NCI-H526 (cell line): ENCODE data around the gene P4HA2.

Experiments used
- DNase-seq, 2 experiments: peaks; one replicate each; lab custom pipeline; 2025; lab: John Stamatoyannopoulos, UW

P4HA2 gene

GRCh38 chr5:132264546-132265335 lies 37.1 kb upstream of the P4HA2 start:
- DNase-seq: no peak

- no peak for DNase-seq
These were observed 36.1 kb upstream of the P4HA2 start for GRCh38 chr5:132263548-132264261.

DNA sequence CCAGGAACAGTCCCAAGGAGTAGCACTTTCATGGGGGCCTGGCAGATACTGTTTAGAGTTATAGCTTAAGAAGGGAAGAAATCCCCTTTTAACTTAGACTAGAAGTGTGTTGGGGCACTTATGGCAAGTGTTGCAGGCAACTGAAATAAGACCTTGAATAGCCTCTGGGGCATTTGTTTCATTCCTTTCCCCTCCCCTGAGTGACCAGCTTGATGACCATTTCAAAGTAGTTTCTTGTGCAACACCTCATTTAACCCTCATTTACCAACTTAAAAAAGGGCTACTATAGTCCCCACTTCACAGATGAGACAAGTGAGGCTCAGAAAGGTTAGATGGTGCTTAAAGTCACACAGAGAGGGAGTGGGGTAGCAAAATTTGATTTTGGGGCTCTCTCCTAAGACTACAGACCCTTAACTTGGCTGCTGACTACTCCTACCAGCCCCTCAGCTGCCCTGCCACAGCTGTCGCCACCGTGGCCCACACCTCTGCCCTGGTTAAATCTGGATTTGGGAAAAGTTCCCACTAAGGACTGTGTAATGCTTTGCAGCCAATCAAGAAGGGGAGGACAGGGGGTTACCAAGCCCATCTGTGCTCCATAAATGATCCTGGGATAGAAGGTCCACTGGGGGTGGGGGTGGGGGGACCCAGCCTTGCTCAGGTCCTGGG lies 35.4 kb upstream of the P4HA2 start:
- DNase-seq: no peak

GRCh38 chr5:132261881-132262845 lies 34.5 kb upstream of the P4HA2 start:
- no peak for DNase-seq

DNA sequence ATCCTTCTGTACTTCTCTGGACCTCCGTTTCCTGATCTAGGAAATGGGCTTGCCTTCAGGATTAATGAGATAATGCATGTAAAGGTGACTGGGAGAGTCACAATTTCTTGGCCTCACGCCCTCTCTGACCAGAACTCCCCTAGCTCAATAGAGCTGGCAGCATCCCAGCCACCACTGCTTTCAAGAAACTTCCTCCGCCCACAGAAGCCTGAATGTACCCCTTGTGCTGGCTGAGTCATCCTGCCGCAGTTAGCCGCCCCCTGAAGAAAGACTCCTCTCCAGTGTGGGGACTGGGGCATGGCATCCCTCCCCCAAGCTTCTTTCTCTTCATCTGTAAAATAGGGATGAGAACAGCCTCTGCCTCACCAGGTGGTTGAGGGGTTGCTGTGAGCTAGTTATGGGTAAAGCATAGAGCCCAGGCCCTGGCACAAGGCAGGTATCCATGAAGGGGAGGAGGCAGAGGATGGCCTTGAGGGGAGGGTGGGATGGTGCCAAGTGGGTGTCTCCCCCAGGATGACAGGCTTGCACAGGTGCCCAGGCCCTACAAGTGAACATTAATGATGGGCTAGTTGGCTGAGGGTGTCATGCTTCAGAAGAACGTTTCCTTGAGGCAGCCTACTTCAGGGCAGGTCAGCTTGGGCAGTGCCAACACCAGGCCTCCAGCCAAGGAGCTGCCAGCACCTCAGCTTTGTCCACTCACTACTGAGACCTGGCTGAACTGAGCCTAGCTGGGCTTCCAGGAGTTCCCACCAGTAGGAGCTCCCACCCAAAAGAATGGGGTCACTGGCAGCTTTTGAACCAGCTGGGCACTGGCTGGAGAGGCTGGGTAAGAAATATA lies 33.3 kb upstream of the P4HA2 start:
- no peak for DNase-seq

- no peak for DNase-seq
These were observed 32.4 kb upstream of the P4HA2 start for GRCh38 chr5:132260051-132260450.

GRCh38 chr5:132259069-132259851 lies 31.6 kb upstream of the P4HA2 start:
- DNase-seq: no peak

GRCh38 chr5:132258102-132259068 lies 30.7 kb upstream of the P4HA2 start:
- DNase-seq: no peak

GRCh38 chr5:132257131-132258101 lies 29.8 kb upstream of the P4HA2 start, which contains the start of gene PDLIM4:
PDLIM4 (plus strand) TSS chr5:132257696; CDS start chr5:132257735, 39 bp downstream.
- DNase-seq: peak in 1 of 2 experiments; percentile 18

DNA sequence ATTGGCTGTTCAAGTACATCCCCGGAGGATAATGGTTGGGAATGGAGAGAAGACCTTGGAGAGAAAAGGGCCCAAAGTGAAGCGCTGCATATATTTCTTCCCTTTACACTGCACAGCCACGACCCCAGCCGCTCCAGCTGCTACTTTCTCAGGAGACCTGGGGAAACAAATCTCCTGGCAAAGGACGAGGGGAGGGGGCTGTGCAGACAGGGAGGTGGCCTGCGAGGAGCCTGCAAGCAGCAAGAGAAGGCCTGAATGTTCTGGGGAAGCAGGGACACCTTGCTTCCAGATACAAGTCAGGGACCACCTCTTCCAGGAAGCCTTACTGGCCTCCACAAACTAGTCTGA lies 29.1 kb upstream of the P4HA2 start:
- DNase-seq: no peak

GRCh38 chr5:132256086-132256782 lies 28.6 kb upstream of the P4HA2 start:
- DNase-seq: no peak

- DNase-seq: no peak
These were observed 26.8 kb upstream of the P4HA2 start for GRCh38 chr5:132254321-132254977.

DNA sequence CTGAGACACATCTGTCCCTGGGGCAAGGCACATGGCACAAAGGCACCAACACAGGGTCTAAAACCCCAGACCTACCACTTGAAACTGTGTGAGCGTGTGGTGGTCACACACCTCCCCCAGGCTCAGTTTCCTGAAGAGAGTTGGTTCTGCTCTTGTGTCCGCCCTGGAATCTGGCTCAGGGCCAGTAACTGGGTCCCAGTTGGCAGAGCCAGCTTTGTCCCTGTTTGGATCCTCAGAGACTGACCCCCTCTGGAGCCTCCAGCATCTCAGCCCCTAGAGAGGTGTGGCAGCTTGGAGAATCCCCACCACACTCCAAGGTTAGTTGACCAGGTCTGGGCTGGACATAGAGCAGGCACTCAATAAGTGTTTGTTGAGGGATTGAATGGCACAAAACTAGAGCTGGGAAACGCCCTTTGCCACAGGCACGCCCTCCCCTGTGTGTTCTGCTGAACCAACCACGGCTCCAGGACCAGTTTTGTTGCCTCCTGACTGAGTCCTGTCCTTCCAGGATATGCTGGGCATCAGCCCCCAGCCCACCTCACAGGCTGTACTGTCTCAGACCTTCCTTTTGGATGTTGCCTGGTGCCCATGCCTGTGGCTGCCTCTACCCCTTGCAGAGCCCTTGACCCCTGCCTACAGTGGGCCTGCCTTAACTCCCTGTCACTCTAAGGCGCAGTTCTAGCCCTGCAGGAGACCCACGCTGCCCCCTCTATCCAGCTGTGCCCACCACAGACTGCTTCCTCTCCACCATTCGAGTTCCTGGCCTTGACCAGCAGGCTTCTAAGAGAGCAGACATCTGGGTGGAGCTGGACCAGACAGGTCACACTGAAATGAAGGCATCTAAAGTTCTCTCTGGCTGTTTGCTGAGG lies 26.0 kb upstream of the P4HA2 start:
- no peak for DNase-seq

DNA sequence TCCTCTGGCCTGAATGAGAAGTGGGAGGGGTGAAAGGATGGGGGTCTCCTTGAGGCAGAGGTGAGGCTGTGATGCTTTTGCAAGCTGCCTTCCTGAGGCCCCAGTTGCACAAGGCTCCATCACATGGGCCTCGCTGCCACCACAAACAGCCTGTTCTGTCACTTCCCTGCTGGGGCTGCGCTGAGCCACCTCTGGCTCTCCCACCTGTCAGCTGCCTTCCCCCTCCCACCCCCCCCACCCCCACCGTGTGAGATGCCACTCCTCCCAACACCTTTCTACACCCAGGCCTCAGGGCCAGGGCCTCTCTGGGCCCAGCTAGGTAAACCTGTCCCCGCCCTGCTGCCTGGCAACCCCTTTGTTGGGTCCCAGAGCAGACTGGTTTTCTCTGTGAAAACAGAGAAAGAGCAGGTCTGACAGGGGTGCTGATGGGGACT lies 25.4 kb upstream of the P4HA2 start:
- no peak for DNase-seq

- DNase-seq: no peak
These were observed 23.6 kb upstream of the P4HA2 start for GRCh38 chr5:132251220-132251725.
